Subcutaneous adipose tissue (tissue), 4 donors: ENCODE results near the gene SLC8A2. TPM values are rescaled to one million over a fixed set of nuclear protein-coding genes. Genes with fewer than 3 reads are reported as not detected.

Source experiments
- total RNA-seq, 4 donors: library from RNA; depleted of rRNA; stranded (reverse); fragments of >200 nt; gene quantifications; one replicate each; pipeline ENCODE4 v1.1.0, GENCODE V29; 2016
- TF ChIP-seq, protein P1 (sequence below): fragments of 450-650 bp; IDR thresholded peaks from one replicate; pipeline ENCODE4 v1.5.1; 2016; ENCODE audit warnings: low read depth, mild to moderate bottlenecking, control low read depth, antibody characterized with exemption, moderate library complexity

The SLC8A2 gene
- total RNA-seq, 4 donors from 2014 or later, result 0.17 to 4.3 (median 0.22) TPM; not detected in 1

DNA sequence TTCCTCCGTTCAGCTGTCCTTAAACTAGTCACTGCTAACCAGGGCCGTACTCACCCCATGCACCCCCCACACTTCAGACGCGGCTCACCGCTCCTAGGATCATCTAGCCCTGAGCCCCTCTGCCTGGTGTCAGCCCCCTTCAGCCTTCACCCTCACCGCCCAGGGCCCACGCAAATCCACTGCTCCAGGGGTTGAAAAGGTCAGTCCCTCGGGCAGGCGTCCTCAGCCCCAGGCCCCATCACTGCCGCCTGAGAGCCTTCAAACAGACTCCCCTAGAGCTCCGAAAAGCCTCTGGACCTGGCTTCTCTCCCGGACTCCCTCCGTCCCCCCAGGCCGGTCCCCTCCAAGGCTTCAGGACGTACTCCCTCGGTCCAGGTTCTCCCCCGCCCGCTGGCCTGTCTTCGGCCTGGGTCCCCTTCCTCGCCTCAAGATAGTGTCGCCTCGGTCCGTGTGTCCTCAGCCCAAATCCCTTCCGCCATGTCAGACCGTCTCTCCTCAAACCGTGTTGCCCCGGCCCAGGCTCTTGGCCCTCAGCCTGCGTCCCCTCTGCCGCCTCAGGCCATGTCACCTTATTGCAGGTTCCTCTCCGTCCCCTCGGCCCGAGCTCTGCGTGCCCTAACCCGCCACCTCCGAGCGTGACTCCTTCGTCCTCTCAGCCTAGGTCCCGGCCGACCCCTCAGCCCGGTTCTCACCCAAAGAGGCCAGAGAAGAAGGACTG, 42.6 kb upstream of the SLC8A2 start:
- TF ChIP-seq, protein P1, sequence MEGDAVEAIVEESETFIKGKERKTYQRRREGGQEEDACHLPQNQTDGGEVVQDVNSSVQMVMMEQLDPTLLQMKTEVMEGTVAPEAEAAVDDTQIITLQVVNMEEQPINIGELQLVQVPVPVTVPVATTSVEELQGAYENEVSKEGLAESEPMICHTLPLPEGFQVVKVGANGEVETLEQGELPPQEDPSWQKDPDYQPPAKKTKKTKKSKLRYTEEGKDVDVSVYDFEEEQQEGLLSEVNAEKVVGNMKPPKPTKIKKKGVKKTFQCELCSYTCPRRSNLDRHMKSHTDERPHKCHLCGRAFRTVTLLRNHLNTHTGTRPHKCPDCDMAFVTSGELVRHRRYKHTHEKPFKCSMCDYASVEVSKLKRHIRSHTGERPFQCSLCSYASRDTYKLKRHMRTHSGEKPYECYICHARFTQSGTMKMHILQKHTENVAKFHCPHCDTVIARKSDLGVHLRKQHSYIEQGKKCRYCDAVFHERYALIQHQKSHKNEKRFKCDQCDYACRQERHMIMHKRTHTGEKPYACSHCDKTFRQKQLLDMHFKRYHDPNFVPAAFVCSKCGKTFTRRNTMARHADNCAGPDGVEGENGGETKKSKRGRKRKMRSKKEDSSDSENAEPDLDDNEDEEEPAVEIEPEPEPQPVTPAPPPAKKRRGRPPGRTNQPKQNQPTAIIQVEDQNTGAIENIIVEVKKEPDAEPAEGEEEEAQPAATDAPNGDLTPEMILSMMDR, result no peak

DNA sequence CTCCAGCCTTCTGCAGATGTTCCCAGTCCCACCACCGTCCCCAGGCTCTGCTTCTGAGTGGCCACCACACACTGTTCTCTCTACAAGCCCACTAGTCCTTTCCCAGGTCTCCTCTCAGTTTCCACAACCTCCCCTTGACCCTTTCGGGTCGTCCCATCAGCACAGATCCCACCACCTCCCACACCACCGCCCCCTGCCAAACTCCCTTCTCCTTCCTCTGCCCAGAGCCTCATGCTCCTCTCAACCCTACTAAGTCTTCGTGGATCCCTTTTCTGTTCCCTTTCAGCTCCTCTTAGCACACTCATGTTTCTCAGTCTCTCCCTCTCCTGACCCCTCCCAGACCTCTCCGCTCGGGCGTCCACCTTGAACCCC, 41.2 kb upstream of the SLC8A2 start:
- TF ChIP-seq, protein P1, result no peak

DNA sequence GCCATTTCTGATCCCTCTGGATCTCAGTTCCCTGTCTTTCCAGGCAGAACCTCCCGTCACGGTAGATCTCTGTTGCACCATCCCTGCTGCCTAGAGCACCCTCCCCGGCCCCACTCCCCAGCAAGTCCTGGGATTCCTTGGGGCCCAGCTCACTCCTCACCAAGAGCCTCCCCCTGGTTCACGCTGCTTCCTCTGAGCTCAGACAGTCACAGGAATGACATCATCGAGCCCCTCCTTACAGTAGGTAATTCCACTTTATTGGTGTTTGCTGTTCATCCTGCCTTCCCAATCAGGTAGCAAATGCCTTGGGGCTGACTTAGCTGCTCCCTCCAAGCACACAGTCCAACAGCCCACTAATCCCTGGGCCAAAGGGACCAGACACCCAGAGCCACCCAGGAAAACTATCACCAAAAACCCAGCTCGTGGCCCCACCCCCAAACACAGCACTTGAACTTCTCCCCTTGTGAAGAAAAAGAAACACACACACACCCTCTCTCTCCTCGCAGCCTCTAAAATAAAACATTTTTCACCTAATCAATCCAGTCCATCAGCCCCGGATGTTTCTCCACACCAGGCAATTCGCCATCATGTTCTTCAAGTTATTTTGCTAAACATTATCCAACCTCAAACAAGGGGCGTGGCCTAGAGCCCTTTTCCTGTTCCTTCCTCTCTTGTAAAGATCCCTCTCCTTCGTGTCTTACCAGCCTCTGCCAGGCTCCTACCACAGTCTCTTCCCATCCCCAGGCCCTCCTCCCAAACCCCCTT, 40.7 kb upstream of the SLC8A2 start:
- TF ChIP-seq, protein P1, result no peak

DNA sequence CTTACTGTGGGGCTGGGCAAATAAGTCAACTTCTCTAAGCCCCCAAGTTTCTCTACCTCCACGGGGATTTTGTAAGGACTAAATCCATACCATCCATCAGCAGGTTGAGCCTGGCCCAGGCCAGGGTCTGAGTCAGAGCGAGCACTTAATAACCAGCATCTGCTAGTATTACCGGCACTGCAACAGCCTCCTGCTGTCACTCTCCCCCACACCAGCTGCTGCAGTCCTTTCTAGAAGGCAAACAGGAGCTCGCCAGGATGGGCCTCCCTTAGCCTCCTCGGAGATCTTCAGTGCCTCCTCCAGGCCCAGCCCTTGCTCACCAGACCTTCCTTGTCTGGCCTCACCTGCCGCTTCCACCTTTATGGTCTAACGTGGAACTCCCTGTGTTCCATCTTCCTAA, 40.0 kb upstream of the SLC8A2 start:
- TF ChIP-seq, protein P1, result no peak

DNA sequence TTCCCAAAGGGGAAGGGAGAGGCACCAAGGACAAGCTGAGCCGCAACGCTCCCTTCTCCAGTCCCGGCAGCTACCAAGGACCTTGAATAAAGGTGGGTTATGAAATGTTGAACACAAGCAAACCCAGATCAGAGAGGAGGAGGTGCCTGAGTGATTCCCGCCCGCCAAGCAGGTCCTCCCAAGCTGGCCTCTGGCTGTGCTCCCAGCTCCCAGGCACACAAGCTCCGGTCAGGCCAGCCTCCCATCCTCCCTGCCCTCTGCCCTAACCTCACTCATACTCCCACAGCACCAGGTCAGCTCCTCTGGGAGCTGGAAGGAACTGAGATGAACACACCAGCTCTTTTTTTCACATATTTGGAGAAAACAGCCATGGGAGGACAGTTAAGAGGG, 39.4 kb upstream of the SLC8A2 start:
- TF ChIP-seq, protein P1, result no peak

DNA sequence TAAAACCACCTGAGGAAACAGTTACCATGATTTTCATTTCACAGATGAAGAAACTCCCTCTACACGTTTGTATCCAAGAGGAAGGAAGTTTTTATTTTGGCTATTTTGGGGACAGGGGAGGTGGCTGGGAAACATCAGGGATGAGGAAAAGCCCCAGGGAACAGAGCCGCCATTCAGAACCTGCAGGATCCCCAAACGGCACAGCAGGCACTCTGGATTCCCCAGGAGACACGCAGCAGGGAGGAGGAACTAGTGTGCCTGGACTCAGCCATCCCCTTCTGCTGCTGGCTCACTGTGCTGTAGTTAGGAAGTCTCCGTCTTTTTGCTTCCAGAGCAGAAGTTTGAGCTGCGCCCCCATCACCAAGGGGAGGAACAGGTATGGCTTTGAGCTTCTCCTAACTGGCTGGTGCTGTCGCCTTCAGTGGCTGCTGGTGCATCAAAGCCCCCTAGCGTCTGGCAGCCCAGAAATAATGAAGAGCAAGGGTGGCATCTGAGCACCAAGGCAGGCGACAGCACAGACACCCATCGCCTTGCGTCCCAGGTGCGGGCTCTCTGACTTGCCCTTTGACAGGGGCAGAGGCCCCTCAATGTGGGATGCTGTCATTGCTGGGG, 38.9 kb upstream of the SLC8A2 start:
- TF ChIP-seq, protein P1, result no peak

DNA sequence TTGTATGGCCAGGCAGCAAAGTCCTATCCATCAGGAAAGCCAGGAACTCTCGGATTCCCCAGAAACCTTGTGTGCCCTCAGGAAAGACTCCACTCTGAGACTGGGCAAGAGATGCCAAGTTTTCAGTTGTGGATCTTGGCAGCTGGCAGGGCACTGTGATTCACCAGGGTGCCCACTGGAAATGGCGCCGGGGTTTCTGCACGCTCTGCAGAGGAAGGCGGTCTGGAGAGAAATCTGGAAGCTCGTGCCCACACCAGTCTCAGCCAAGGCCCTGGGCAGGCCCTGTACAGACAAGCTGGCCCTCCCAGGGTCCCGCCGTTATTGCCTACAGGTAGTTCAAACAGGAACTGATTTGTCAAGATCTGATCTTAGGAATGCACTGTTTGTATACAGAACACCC, 38.3 kb upstream of the SLC8A2 start:
- TF ChIP-seq, protein P1, result no peak
